Measurements from ENCODE around the gene ZFAND2B.

DNA sequence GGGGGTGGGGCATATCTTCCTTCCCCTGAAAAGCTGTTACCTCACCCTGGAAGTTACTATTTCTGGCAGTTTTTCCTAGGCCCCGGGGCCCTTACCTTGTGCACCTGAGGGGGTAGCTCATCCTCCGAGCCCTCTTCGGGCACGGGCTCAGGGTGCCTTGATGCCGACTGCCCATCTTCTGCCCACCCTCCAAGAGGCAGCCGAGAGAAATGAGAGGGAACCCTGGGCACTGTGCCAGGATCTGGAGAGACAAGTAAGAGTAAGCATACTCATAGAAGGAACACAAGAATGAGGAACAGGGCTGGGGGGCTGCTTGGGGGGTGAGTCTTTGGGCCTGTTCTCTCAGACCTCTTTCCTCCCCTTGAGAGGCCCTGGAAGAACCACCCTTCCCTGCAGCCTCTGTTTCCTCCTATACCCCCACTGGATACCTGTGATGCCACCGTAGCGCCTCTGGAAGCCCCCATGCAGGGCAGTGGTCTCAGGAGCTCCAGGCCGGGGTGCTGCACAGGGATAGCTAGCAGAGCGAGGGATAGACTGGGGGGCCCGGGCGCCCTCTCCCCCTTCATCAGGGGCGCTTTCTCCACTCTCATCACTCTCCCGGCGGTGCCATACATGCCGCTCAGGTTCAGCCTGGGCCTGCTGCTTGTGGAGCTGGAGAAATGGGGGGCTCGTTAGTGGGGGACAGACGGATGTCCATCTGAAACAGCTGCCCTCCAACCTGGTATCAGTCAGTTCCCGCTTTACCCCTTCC is 14.2 kb downstream of the ZFAND2B start:
- TF ChIP-seq, protein P1, sequence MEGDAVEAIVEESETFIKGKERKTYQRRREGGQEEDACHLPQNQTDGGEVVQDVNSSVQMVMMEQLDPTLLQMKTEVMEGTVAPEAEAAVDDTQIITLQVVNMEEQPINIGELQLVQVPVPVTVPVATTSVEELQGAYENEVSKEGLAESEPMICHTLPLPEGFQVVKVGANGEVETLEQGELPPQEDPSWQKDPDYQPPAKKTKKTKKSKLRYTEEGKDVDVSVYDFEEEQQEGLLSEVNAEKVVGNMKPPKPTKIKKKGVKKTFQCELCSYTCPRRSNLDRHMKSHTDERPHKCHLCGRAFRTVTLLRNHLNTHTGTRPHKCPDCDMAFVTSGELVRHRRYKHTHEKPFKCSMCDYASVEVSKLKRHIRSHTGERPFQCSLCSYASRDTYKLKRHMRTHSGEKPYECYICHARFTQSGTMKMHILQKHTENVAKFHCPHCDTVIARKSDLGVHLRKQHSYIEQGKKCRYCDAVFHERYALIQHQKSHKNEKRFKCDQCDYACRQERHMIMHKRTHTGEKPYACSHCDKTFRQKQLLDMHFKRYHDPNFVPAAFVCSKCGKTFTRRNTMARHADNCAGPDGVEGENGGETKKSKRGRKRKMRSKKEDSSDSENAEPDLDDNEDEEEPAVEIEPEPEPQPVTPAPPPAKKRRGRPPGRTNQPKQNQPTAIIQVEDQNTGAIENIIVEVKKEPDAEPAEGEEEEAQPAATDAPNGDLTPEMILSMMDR (IDR thresholded peaks at IDR 0.05): no peak
- TF ChIP-seq POLR2AphosphoS5 (IDR thresholded peaks at IDR 0.05) (no peak), POLR2A (IDR thresholded peaks at IDR 0.05) (no peak)
